Right kidney (tissue), 1 donor: ENCODE results near the gene BMP10.

Experiments used
- DNase-seq: peaks from one replicate; pipeline ENCODE4 v3.0.0-alpha.2; 2016

BMP10 gene

DNA sequence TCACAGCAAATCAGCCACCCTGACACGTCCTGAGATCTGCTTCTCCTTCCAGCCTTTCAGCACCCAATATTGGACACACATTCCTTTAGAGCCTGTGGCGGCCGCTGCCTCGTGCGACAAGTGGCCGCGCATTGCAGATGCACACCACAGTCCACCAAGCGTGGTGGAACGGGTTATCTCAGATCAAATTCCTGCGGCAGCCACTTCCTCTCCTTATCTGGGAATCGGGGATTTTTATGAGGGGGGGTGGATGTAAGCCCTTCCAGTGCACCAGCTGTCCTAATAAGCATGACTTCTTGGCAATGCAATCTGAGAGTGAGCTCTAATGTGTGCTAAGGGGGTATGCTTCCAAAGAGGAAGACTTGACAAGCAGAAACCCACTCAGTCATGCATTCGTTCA is 18.3 kb upstream of the BMP10 start:
- no peak for DNase-seq

DNA sequence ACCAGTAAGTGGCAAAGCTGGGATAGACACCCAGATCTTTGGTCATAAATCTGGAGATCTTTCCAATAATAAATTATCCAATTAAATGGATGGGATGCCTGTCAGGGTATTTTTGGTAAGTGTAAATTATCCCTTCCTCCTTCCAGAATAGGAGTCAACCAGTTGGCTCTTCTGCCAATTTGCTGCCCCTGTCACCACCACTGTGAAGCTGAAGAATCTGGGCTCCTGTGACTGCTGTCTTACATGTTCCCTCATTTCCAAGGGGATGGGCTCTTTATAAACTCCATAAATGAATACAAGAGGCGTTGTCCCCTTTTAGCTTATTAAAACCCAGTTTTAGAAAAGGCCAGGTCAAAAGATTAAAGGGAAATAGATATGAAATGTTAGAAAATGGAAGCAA is 17.8 kb upstream of the BMP10 start:
- no peak for DNase-seq

DNA sequence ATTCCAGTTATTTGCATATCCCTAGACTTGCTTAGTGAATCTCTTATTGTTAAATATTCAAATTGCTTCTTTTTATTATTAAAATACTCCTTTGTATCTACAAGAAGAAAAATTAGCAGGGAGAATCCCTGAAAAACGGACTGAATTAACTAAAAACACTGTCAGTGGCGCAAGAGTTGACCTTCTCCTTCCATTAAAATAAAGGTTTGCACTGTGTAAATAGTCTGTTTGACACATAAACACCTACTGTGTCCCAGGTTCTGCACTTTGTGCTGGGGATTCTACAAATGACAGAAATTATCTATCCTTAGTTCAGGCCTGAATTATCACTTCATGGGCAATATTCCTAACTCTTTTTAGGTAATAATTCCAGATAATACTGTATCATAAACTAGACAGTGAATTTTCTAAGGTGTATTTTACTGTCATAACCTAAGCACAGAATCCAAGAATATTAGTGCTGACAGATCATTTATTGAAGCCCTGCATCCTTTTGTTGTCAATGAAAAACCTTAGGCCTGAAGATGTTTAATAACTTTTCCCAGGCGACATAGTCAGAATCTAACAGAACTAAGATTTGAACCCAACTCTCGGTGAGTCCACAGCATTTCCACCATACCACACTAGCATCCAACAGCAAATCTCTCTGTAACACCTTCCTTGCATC is 17.0 kb upstream of the BMP10 start:
- DNase-seq: no peak

DNA sequence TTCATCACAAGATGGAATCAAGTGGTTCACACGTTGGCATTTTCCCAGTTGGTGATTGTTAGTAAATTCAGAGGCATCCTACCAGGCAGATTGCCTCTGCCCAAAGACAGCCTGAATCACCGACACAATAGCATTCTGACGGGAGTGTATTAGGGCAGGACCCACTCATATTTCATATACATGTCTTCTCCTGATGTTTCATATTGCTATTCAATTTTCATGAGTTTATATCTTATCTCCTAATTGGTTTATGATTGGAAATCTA is 14.5 kb upstream of the BMP10 start:
- DNase-seq: no peak

DNA sequence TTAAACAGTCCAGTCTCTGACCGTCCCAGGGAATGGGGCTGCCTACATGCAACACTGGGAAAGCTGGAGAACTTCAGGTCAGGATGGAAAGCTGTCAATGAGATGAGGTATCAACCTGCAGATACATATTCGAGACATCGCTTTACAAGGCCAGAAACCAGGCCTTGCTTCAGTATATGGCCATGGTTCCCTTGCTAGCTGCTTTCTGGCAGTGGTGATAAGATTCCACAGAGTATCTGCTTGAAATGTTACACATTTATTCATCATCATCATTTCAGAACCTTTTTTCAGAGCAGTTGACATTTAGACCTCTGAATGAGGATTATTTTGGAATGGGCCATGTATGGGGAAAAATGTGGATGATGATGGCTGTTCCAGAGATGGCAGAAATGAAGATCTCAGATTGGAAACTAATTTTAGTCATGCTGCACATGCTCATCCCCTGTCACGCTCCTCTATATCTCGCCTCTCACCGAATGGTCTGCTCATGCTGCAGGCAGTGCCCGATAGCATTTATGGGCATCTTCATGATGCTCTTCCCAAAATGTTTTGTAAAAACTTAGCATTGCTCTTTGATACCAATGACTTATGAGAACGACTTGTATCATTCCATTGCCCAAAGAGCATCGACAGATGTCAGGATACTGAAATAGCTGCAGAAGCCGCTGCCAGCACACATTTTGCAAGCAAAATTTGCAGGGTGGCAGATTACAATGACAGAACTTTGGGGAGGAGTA is 14.0 kb upstream of the BMP10 start:
- no peak for DNase-seq

DNA sequence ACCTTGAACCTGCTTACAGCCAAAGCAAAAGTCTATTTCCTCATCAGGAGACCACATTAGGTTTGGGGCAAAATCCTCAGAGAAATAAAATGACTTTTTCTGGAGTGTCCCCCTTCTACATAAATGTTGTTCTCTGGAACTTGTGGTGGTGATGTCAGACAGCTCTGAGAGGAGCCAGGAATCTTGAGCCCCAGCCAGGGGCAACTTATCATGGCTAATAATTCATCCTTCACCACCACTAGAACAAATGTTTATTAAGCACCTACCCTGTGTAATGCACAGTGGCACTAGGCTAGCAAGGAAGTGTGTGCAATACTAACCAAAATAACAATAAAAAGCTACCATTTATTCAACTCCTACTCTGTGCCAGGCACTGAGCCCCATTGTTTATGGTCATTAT is 9.0 kb upstream of the BMP10 start:
- no peak for DNase-seq

DNA sequence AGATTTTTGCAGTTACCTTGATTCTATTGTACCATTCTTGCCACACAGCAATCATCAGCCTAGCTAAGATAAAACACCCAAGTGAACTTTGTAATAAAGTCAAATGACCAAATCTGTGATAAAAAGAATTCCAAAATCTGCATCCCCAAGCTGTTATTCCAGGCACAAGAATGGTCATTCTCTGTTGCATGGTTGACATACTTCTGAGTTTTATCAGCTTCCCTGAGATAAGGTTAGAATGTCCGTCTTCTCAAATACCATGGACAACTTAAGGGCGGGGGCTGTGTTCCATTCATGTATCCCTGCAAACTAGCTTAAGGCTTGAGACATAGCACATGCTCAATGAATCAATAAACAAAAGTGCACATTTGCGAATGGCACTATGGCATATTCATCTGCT is 8.1 kb upstream of the BMP10 start:
- DNase-seq: no peak

DNA sequence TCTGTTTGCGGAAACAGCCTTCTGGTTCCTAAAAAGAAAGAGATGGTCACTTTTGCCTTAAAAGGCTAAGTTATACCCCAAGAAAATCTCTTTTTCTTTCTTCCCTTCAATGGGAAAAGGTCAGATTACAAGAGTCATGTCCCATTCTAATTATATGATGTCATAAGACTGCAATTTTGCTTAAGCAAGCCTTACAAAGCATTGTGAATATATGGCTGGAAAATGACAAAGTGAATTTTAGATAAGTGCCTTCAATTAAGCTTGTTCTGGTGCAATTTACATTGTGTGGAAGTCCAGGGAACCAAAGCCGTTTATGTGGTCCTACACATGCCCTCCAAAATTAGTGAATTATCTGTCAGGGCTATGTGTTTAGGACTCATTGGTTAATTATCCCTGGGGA is 7.6 kb upstream of the BMP10 start:
- DNase-seq: no peak

DNA sequence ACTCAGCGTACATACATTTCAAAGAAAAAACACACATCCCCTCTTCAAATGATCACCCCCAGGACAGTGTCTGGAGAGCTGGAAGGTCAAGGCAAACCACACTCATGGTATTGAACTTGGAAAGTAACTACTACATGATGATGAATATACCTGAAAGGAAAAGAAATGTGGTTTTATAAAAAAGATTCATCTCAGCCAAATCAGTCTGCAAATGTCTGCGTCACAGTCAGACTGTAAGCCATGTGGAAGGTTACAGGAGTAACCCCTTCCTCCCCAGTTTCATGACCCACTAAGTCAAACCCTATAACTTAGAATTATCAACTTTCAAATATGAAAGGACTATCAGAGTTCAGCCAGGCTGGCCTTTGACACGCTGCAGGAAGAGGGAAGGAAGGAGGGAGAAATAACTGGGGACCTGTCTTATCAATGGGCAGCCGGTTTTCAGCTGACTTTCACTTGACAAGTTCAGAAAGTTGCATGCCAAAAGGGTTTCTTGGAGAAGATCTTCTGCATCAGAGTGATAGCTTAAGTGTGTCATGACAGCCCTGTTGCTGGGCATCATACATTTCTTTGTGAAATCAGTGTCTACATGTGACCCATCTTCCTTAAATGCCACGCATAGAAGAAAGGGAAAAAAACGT is 7.0 kb upstream of the BMP10 start:
- no peak for DNase-seq

DNA sequence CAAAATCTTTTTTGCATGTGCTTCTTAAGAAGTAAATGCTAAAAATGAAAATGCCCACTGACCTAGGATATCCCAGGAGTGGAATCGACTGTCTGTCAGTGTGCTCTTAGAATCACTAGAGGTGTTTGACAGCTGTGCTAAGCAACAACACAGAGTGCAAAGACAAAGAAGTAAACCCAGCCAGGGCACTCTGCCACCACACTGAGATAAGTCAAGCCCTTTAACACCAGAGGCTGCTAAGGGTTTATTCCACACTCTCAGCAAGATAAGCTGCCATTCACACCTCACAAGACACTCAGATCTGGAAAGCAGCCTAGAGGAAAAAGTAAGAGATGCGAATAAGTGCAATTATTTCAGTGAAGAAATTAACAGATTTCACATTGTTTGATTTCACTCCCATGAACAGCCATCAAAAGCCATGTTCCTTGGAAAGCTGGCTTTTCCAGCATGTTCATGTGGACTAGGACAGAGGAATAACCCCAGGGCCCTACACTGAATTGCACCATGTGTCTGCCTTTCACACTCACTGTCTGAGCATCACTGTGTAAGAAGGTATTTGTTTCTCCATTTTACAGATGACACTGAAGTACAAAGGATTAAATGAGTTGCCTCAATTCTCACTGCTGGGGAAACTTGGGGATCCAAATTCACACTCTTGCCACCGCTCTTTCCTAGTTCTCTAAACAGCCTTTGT is 6.0 kb upstream of the BMP10 start:
- DNase-seq: no peak

DNA sequence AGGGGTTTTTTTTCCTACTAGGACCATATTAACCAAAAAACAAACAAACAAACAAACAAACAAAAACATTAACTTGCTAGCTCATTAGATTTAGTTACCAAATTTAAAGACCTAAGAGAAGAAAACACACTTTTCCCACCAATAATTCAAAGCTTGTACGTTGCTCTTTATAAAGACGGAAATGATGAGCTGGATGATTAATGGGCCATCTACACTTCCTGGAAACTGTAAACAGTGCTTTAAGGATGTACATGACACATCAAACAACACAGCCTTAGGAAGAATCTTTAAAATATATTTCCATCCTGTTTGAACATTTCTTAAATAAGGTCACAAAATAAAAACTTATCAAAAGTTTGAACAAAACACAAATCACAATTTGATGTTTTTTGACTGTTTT is 982 bp downstream of the BMP10 start:
- no peak for DNase-seq

DNA sequence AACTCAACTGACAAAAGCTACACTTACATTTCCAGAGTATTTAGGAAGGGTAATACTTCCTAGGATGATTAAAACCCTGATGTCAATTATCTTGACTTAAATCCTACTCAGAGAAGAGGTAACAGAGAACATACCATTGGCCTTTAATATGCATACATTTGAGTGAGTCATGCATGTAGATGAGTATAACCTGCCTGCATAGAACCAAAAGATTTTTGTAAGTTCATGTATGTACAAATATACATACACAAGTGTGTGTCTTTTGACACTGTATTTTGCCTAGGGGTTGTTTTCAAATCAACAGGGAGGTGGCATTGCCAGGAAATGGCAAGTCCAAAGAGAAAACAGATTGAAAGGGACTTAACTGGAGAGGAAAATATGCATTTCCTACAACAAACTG is 6.1 kb downstream of the BMP10 start:
- DNase-seq: no peak

DNA sequence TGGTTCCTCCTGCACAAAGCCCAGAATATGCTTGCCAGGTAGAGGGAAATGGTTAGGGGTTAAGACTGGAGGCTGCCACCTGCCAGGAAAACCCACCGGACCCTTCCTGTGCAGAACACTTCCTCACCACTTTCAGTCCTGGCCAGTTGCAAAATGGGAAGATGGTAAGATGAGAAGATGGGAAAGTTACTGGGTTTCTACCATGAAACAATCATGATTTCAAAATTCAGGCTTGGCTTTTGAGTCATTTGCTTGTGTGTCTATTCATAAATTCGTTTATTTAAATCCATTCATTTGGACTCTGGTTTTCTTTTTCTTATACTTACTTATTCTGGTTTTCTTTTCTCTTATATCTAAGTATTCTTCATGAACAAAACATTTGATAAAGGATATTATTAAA is 7.2 kb downstream of the BMP10 start:
- DNase-seq: no peak

DNA sequence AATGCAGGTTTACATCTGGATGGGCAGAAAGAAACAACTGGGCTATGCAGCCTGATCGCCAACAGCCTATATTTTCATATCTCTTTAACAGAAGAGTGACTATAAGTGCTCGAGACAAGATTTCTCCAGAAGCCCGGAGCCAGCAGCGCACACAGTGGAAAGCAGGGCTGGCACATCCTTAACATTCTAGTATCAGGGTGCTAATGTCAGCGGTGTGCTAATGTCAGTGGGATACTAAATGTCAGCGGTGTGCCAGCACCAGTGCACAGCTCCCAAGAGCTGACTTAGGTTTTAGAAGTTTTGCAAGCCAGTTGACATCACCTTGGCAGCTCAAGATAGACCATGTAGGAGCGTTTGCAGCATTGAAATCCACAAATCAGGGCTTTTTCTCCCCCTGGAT is 8.3 kb downstream of the BMP10 start:
- DNase-seq: no peak

DNA sequence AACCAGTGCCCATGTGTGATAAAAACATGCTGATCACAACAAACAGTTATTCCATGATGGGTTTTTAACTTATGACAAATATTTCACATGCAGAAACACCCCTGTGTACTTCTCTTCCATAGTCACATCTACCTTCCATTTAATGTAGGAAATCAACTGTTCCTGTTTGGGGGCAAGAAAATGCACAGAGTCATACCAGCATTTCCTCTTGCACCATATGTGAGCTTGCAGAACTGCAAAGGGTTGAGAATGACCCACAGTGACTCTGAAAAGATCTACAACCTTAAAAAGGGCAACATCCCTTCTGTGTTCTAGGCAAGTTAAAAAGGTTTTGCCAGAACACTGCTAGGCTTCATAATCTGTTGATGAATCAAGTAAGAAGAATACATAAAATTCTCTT is 9.9 kb downstream of the BMP10 start:
- no peak for DNase-seq

DNA sequence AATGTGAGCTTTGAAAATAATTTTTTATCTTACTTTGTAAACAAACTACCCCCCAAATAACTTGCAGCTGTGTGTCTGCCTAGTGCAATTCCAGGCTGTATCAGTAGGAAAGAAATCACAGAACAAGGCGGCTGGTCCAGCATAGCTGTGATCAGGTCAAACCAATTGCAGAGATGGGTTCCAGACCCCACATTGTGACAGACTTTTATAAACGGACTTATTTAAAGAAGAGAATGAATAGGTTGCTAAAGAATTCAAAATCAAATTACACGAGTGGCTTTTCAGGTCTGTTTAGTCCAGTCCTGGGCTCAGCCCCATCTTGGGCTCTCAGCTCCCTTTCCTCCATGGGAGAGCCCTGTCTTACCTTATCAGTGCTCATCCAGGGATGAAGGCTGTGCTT is 11.1 kb downstream of the BMP10 start:
- no peak for DNase-seq

DNA sequence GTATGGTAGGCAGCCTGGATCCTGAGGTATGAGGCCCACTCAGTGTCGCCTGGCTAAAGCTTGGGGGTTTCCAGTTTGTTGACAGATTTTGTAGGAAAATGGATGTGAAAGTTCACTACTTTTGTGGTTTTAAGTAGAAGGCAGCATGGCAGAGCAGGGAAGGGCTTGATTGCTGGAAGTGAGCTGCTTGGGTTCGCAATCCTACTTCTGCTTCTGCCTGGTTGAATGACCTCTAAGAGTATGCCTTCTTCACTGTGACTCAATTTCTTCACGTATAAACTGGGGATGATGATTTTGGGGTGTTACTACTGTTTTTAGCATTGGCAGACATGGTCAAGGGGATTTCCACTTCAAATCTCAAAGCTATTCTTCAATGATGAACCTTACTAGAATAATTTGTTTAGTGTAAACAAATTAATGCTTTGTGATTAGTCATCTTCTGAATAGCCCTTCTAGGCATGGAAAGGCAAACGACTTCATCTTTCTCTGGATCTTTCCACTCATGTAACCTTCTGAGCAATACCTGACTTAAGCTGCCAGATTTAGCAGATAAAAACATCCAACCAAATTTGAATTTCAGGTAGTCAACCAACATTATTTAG is 13.2 kb downstream of the BMP10 start:
- no peak for DNase-seq

DNA sequence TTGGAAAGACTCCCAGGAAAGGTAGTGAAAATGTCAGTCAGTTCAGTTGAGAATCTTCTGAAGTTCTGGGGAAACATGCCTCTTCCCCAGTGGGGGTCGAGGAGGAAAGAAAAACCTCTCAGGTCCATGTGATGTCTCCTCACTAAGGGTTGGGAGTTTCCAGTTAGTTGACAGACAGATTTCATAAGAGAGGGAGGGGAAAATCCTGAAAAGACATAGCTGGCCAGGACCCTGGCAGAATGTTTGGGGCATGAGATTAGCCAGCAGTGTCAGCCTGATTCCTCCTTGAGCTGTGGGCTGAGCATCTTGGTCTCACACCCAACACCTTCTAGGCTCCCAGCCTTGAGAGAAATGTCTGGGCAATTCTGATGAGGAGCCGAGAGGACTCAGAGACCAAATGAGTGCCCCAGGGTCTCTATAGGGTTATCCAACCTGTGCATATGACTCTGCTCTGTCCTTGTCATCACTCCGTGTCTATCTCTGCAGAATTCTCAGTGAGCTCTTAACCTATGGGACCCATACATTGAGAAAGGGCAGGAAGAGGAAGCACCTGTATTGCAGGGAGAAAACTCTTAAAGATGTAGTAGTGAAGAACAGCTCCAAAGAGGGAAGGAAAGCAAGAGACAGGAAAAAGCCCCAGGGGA is 13.9 kb downstream of the BMP10 start:
- DNase-seq: no peak

DNA sequence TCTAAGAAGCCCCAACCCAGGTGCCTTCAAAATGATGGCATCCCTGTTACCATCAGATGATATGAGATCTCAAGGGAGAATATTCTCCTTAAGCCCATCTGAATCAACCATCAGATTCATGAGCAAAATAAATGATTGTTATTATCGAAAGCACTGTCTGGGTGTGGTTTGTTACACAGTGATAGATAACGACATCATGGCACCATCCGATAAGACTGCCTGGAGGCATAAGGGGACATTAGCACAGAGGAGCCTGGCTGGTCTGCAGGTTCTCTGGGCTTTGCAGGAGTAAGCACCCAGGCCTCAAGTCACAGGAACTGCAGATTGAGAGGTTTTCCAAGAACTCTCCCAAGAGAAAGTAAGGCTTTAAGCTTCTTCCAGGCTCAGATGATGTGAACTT is 15.6 kb downstream of the BMP10 start:
- no peak for DNase-seq

DNA sequence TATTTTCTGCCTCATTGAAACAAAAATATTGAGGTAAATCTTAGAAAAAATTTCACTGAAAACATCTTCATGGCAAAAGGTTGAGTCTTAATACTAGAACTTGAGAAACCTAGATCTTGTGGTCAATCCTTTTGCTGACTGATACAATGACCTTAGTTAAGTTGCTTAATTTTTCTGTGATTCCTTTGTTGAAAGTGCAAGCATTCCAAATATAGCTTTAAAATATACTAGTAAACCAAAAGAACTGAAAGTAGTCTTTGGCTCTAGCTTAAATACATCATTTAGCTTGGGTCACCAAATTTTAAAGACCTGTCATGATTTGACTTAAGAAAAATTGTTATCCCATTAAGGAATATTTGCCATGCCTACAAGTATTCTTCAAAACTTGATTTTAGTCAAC is 16.7 kb downstream of the BMP10 start:
- no peak for DNase-seq

DNA sequence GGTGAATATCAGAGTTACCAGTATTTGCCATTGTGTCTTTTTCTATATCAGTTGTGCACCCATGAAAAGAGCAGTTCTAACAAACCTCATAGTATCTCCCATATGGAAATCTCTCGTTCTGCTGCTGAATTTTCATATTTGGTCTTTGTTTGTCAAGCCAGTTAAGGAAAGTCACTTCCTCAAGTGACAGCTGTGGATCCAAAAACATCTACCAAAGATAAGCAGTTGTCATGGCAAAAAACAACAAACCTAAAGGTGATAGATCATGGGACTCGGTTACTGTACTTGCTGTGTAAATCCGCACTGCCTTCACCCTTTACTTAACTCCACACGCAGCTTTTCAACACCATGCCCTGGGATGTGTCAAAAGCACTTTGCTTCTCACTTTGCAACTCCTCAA is 17.3 kb downstream of the BMP10 start:
- no peak for DNase-seq

DNA sequence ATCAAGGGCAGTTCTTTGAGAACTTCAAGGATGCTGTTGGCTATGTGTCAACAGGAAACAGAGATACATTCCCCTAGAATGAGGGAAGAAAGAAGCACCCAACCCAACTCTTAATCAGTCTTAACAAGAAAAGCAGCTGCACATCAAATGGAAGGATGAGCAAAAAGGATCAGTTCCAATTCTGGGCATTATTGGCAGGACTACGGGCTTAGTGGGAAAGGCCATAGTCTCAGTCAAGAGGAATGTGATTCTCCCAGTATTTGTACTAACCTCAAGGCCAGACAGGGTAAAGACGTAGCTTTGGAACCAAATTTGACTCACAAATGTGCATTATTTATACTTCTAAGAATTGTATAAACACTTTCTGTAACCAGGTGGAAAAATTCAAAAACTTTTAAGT is 18.2 kb downstream of the BMP10 start:
- DNase-seq: no peak

DNA sequence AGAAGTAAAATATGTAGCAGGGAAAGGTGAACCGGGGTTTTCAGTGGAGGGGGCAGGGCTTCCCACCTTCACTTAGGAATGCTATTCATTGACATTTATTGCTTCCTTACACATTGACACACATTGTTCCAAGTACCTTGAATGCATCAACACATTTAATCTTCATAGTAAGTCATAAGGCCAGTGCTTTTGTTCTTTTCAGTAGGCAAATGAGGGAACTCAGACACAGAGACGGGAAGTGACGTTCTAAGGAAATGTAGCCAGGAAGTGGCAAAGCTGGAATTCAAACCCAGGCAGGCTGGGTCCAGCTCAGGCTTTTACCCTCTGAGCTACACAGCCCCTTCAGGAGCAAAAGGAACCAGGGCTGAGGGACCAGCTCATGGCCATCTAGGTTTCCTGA is 20.7 kb downstream of the BMP10 start:
- DNase-seq: no peak
